Measurements from ENCODE around the gene USP43. TPM values are rescaled to one million over a fixed set of nuclear protein-coding genes. Genes with fewer than 3 reads are reported as not detected.

USP43 gene
- total RNA-seq, 1 donor from 2014 or later: 0.09 TPM

Other genes starting within 250 kb of the USP43 start
- gene STX8, start 69.7 kb upstream of the USP43 start, total RNA-seq: 52.1 and 54.8 TPM in 2 replicates
- gene CFAP52, start 68.9 kb upstream of the USP43 start, total RNA-seq: not detected in 2 replicates
- gene DHRS7C, start 146.1 kb downstream of the USP43 start, total RNA-seq: not detected in 2 replicates
- not detected in 2 replicates for gene GSG1L2, start 176.6 kb downstream of the USP43 start, total RNA-seq
- not detected in 2 replicates for gene GLP2R, start 180.4 kb downstream of the USP43 start, total RNA-seq

Data from activated T-helper 2 cell treated with anti-CD3 and anti-CD28 coated beads, Interferon-gamma antibody, Interleukin-2, Interleukin-4, amounts not matched to agents 10 μg/mL and 5 μg/mL and 100 μg/mL, durations not matched to agents 14 hours and 24 hours and 36 hours (primary cell).